GM12865 (cell line): ENCODE measurements around the gene GRIN2A.

Source experiments
- DNase-seq: peaks from one replicate; pipeline ENCODE4 v3.0.0; 2010; ENCODE audit warnings: low read depth
- H3K4me3 ChIP-seq: 2 replicates; pipeline ENCODE4 v1.5.1; 2011; ENCODE audit warnings: mild to moderate bottlenecking, low read depth, low read length, control low read depth
- CTCF ChIP-seq: IDR thresholded peaks from 2 replicates; pipeline ENCODE4 v1.5.1; 2011; ENCODE audit warnings: low read length, control low read depth, low read depth, inconsistent platforms; ENCODE audit not compliant: insufficient read depth; ENCODE audit errors: missing control alignments

GRIN2A gene

GRCh38 chr16:10182222-10183053, at the start of gene GRIN2A:
GRIN2A (minus strand) TSS chr16:10182428; CDS start chr16:10180411, 2,017 bp downstream.
- no peak for TF ChIP-seq CTCF
- peak; percentile 40 for DNase-seq
- peak within 1 kb of the TSS; percentile 24 for H3K4me3 ChIP-seq

GRCh38 chr16:10231563-10231962, 49.3 kb upstream of the GRIN2A start:
- no peak overlapping the region for H3K4me3 ChIP-seq
- DNase-seq = no peak
- no peak for TF ChIP-seq CTCF

- no peak for TF ChIP-seq CTCF
- peak; percentile 57 for DNase-seq
- no peak overlapping the region for H3K4me3 ChIP-seq
Observed at GRCh38 chr16:10228779-10229178, 46.6 kb upstream of the GRIN2A start.

GRCh38 chr16:10226987-10227306, 44.7 kb upstream of the GRIN2A start:
- DNase-seq = no peak
- no peak overlapping the region for H3K4me3 ChIP-seq
- no peak for TF ChIP-seq CTCF

DNA sequence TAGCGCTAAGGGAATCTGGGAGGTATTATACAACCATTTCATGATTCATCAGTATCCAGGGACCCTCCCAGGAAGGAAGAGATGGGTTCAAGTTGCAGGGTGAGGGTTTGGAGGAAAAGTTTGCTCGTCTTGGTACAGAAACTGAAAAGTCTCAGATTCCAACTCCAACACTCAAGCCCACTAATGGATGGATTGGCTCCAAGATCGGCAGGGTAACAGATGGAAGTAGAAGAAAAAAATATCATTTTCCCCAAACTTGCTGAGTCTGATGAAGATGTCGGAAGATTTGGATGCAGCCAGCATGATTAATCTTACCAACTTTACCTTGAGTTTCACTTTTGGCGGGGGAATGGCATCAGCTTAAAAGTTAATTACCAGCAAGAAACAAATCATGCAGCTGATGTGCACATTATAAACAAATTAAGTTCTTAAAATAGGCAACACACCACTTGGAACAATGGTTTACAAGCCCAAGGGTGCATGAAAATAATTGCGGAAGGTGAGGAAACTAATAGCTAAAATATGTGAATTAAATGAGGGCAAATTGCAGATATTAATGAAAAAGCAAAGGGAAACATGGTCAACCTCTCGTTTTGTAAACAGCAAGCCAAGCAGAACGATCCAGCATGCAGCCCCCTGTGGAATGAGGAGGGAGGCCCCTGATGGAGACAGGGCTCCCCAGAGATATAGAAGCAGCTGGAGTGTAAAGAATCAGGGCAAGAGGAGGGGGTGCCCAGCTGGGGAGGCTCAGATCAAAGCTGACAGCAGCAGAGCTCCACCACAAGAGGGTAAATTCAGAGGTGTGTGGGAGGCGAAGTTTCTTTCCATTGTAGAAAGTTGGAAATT, 44.1 kb upstream of the GRIN2A start:
- H3K4me3 ChIP-seq = no peak overlapping the region
- TF ChIP-seq CTCF = no peak
- no peak for DNase-seq

GRCh38 chr16:10225653-10226052, 43.4 kb upstream of the GRIN2A start:
- TF ChIP-seq CTCF = no peak
- no peak for DNase-seq
- H3K4me3 ChIP-seq = no peak overlapping the region
